ENCODE measurements around the gene ANAPC2. TPM values are rescaled to one million over a fixed set of nuclear protein-coding genes. Genes with fewer than 3 reads are reported as not detected.

The ANAPC2 gene
- total and polyA plus RNA-seq, 4 experiments from 2014 or later = 3.2 to 125 (median 60.8) TPM

GRCh38 chr9:137129456-137130175 is 58.7 kb downstream of the ANAPC2 start:
- ChIA-PET CTCF (ENCODE audit: partially characterized antibody) (interaction anchor here (1.0 to 2.8 kb wide), 10 partner anchors 8 to 113 kb away, joined by 3 to 9 read pairs (median 4); partner anchors contain the start of genes GRIN1, MAN1B1 and RNF224), POLR2A (ENCODE audit: partially characterized antibody) (interaction anchor here (0.7 to 3.3 kb wide), 26 partner anchors 11 to 339 kb away, joined by 3 to 37 read pairs (median 5); partner anchors contain the start of genes ANAPC2, DPP7, MAN1B1 and NDOR1)
- peaks cover 0 to 6% of the 10 kb centered on the region in 2 donors for H3K36me3 Mint-ChIP-seq
- Histone ChIP-seq H3K4me3 (ENCODE audit: low read length in 2 of 2) (peak overlapping the region in 1 of 2 donors; percentile 84), H3K27me3 (ENCODE audit: insufficient read depth, low read length) (no peaks in the 10 kb centered on the region), H3K36me3 (ENCODE audit: insufficient read depth, low read length) (no peaks in the 10 kb centered on the region), H3K9me3 (ENCODE audit: control insufficient read depth in 1 of 2, low read length in 2 of 2) (no peaks in the 10 kb centered on the region), H3K27ac (ENCODE audit: low read depth, low read length) (peak overlapping the region; percentile 80), H3K4me1 (ENCODE audit: insufficient read depth, low read length) (peaks cover 31% of the 10 kb centered on the region)
- H3K27me3 Mint-ChIP-seq = peaks cover 2 to 4% of the 10 kb centered on the region in 2 donors
- peaks cover 23 to 35% (median 30%) of the 10 kb centered on the region in 4 donors for H3K4me1 Mint-ChIP-seq
- H3K9me3 Mint-ChIP-seq = peaks cover 0 to 10% (median 3%) of the 10 kb centered on the region in 8 donors
- intact Hi-C loops (cut with micrococcal nuclease) = loop anchor here (1.0 to 2.0 kb wide), 4 partner anchors 43 to 93 kb away; partner anchors contain the start of genes ANAPC2, MAN1B1, RNF208 and SSNA1
- H3K4me3 Mint-ChIP-seq = peak overlapping the region; percentile 86 to 97 (median 90)
- H3K27ac Mint-ChIP-seq = peak overlapping the region; percentile 82 to 99 (median 92)
- peak; percentile 89 to 92 (median 91) for DNase-seq

GRCh38 chr9:137128862-137129455 is 59.4 kb downstream of the ANAPC2 start:
- Histone ChIP-seq H3K27me3 (ENCODE audit: insufficient read depth, low read length) (no peaks in the 10 kb centered on the region), H3K9me3 (ENCODE audit: control insufficient read depth in 1 of 2, low read length in 2 of 2) (no peaks in the 10 kb centered on the region), H3K27ac (ENCODE audit: low read depth, low read length) (peak overlapping the region; percentile 80), H3K4me3 (ENCODE audit: low read length in 2 of 2) (peak overlapping the region in 1 of 2 donors; percentile 84), H3K4me1 (ENCODE audit: insufficient read depth, low read length) (peaks cover 31% of the 10 kb centered on the region), H3K36me3 (ENCODE audit: insufficient read depth, low read length) (no peaks in the 10 kb centered on the region)
- Mint-ChIP-seq H3K4me3 (peak overlapping the region; percentile 84 to 97 (median 94)), H3K9me3 (peaks cover 0 to 10% (median 3%) of the 10 kb centered on the region in 8 donors), H3K27me3 (peaks cover 2% of the 10 kb centered on the region in 2 donors), H3K27ac (peak overlapping the region; percentile 92 to 99 (median 96)), H3K36me3 (peaks cover 0 to 6% of the 10 kb centered on the region in 2 donors), H3K4me1 (peaks cover 23 to 35% (median 30%) of the 10 kb centered on the region in 4 donors)
- ChIA-PET POLR2A (ENCODE audit: partially characterized antibody) (interaction anchor here (0.7 to 3.3 kb wide), 22 partner anchors 10 to 338 kb away, joined by 3 to 37 read pairs (median 5); partner anchors contain the start of genes ANAPC2, DPP7, MAN1B1 and NDOR1), CTCF (ENCODE audit: partially characterized antibody) (interaction anchor here (1.0 to 2.8 kb wide), 10 partner anchors 8 to 113 kb away, joined by 3 to 9 read pairs (median 4); partner anchors contain the start of genes GRIN1, MAN1B1 and RNF224)
- intact Hi-C loops (cut with micrococcal nuclease) = loop anchor here (1.0 to 2.0 kb wide), 4 partner anchors 42 to 94 kb away; partner anchors contain the start of genes ANAPC2, MAN1B1, RNF208 and SSNA1
- peak in 2 of 5 donors; percentile 15 to 23 for DNase-seq

- POLR2A ChIA-PET (ENCODE audit: partially characterized antibody) = interaction anchor here (0.6 to 3.3 kb wide), 16 partner anchors 10 to 126 kb away, joined by 3 to 34 read pairs (median 5); partner anchors contain the start of genes ANAPC2, CYSRT1, DPP7 and MAN1B1
Observed at GRCh38 chr9:137128158-137128861, 60.0 kb downstream of the ANAPC2 start.

GRCh38 chr9:137127301-137128157 is 60.8 kb downstream of the ANAPC2 start:
- H3K4me3 Mint-ChIP-seq = peak overlapping the region; percentile 84 to 97 (median 94)
- H3K9me3 ChIP-seq (ENCODE audit: control insufficient read depth in 1 of 2, low read length in 2 of 2) = no peaks in the 10 kb centered on the region
- POLR2A ChIA-PET (ENCODE audit: partially characterized antibody) = interaction anchor here (0.6 to 2.9 kb wide), 16 partner anchors 11 to 127 kb away, joined by 3 to 22 read pairs (median 4); partner anchors contain the start of genes ANAPC2, CYSRT1, MAN1B1 and NDOR1
- DNase-seq = peak; percentile 40 to 56 (median 46)
- no peaks in the 10 kb centered on the region for H3K36me3 ChIP-seq (ENCODE audit: insufficient read depth, low read length)
- no peaks in the 10 kb centered on the region for H3K27me3 Mint-ChIP-seq
- H3K27ac Mint-ChIP-seq = peak overlapping the region; percentile 92 to 99 (median 96)
- H3K27ac ChIP-seq (ENCODE audit: low read depth, low read length) = peak overlapping the region; percentile 80
- peaks cover 0 to 10% (median 1%) of the 10 kb centered on the region in 8 donors for H3K9me3 Mint-ChIP-seq
- H3K36me3 Mint-ChIP-seq = peaks cover 0 to 6% of the 10 kb centered on the region in 2 donors
- intact Hi-C loops (cut with micrococcal nuclease) = loop anchor here (2.0 kb wide), 3 partner anchors 41 to 95 kb away; partner anchors contain the start of genes MAN1B1, RNF208 and TPRN
- peak overlapping the region; percentile 9 to 43 for H3K4me3 ChIP-seq (ENCODE audit: low read length in 2 of 2)
- H3K4me1 Mint-ChIP-seq = peaks cover 25 to 38% (median 30%) of the 10 kb centered on the region in 4 donors
- CTCF ChIA-PET (ENCODE audit: partially characterized antibody) = interaction anchor here (0.7 to 2.1 kb wide), 4 partner anchors 32 to 376 kb away, joined by 3 to 7 read pairs (median 4); partner anchors contain the start of gene RNF224
- H3K4me1 ChIP-seq (ENCODE audit: insufficient read depth, low read length) = peaks cover 31% of the 10 kb centered on the region
- H3K27me3 ChIP-seq (ENCODE audit: insufficient read depth, low read length) = no peaks in the 10 kb centered on the region

More at GRCh38 chr9:137128158-137128861, 60.0 kb downstream of the ANAPC2 start:
- Mint-ChIP-seq H3K4me1 (peaks cover 23 to 35% (median 30%) of the 10 kb centered on the region in 4 donors), H3K27me3 (peaks cover 2% of the 10 kb centered on the region in 2 donors), H3K27ac (peak overlapping the region; percentile 92 to 99 (median 96)), H3K36me3 (peaks cover 0 to 6% of the 10 kb centered on the region in 2 donors), H3K4me3 (peak overlapping the region; percentile 84 to 97 (median 94)), H3K9me3 (peaks cover 0 to 10% (median 3%) of the 10 kb centered on the region in 8 donors)
- peak in 2 of 5 donors; percentile 23 to 61 for DNase-seq
- intact Hi-C loops (cut with micrococcal nuclease) = loop anchor here (2.0 kb wide), 3 partner anchors 42 to 94 kb away; partner anchors contain the start of genes MAN1B1, RNF208 and TPRN
- no peaks in the 10 kb centered on the region for H3K36me3 ChIP-seq (ENCODE audit: insufficient read depth, low read length)
- H3K4me3 ChIP-seq (ENCODE audit: low read length in 2 of 2) = peak overlapping the region in 1 of 2 donors; percentile 84
- CTCF ChIA-PET (ENCODE audit: partially characterized antibody) = interaction anchor here (0.7 to 2.1 kb wide), 5 partner anchors 10 to 377 kb away, joined by 3 to 7 read pairs (median 4); partner anchors contain the start of genes GRIN1 and RNF224
- H3K4me1 ChIP-seq (ENCODE audit: insufficient read depth, low read length) = peaks cover 31% of the 10 kb centered on the region
- no peaks in the 10 kb centered on the region for H3K9me3 ChIP-seq (ENCODE audit: control insufficient read depth in 1 of 2, low read length in 2 of 2)
- H3K27me3 ChIP-seq (ENCODE audit: insufficient read depth, low read length) = no peaks in the 10 kb centered on the region
- H3K27ac ChIP-seq (ENCODE audit: low read depth, low read length) = peak overlapping the region; percentile 80

GRCh38 chr9:137126786-137127185 is 61.6 kb downstream of the ANAPC2 start:
- peak overlapping the region in 1 of 2 donors; percentile 43 for H3K4me3 ChIP-seq (ENCODE audit: low read length in 2 of 2)
- peaks cover 31% of the 10 kb centered on the region for H3K4me1 ChIP-seq (ENCODE audit: insufficient read depth, low read length)
- peak overlapping the region; percentile 80 for H3K27ac ChIP-seq (ENCODE audit: low read depth, low read length)
- Mint-ChIP-seq H3K27me3 (no peaks in the 10 kb centered on the region), H3K27ac (peak overlapping the region; percentile 92 to 99 (median 96)), H3K36me3 (peaks cover 0 to 6% of the 10 kb centered on the region in 2 donors), H3K4me3 (peak overlapping the region; percentile 84 to 97 (median 94)), H3K9me3 (peaks cover 0 to 10% (median 1%) of the 10 kb centered on the region in 8 donors), H3K4me1 (peaks cover 25 to 40% (median 33%) of the 10 kb centered on the region in 4 donors)
- intact Hi-C loops (cut with micrococcal nuclease) = no loop called here
- no peaks in the 10 kb centered on the region for H3K27me3 ChIP-seq (ENCODE audit: insufficient read depth, low read length)
- no peaks in the 10 kb centered on the region for H3K36me3 ChIP-seq (ENCODE audit: insufficient read depth, low read length)
- ChIA-PET CTCF (ENCODE audit: partially characterized antibody) (interaction anchor here (0.7 to 2.1 kb wide), 3 partner anchors 31 to 110 kb away, joined by 3 to 7 read pairs (median 5); no protein-coding TSS in a partner anchor), POLR2A (ENCODE audit: partially characterized antibody) (interaction anchor here (0.6 to 2.1 kb wide), 9 partner anchors 30 to 586 kb away, joined by 3 to 22 read pairs (median 5); partner anchors contain the start of genes ANAPC2, CYSRT1, MAN1B1 and NDOR1)
- no peaks in the 10 kb centered on the region for H3K9me3 ChIP-seq (ENCODE audit: control insufficient read depth in 1 of 2, low read length in 2 of 2)
- DNase-seq = no peak
